ENCODE data around the gene TRIM43.

GRCh38 chr2:95552911-95553310 lies 38.9 kb upstream of the TRIM43 start:
- TF ChIP-seq CTCF (IDR thresholded peaks at IDR 0.05) (no peak), POLR2AphosphoS5 (IDR thresholded peaks at IDR 0.05; ENCODE audit: low read depth, low read length) (no peak), RFX5 (IDR thresholded peaks at IDR 0.05; ENCODE audit: low read length) (no peak), NFIC (IDR thresholded peaks at IDR 0.05; ENCODE audit: borderline replicate concordance) (no peak), EP300 (IDR thresholded peaks at IDR 0.05; ENCODE audit: borderline replicate concordance in 1 of 2, low read depth in 1 of 2, low read length in 1 of 2) (no peak), MAX (IDR thresholded peaks at IDR 0.05; ENCODE audit: low read depth) (no peak), RAD21 (IDR thresholded peaks at IDR 0.05; ENCODE audit: low read length) (no peak), TEAD4 (IDR thresholded peaks at IDR 0.05; ENCODE audit: borderline replicate concordance, insufficient read depth) (no peak)
- TF ChIP-seq, protein P1, sequence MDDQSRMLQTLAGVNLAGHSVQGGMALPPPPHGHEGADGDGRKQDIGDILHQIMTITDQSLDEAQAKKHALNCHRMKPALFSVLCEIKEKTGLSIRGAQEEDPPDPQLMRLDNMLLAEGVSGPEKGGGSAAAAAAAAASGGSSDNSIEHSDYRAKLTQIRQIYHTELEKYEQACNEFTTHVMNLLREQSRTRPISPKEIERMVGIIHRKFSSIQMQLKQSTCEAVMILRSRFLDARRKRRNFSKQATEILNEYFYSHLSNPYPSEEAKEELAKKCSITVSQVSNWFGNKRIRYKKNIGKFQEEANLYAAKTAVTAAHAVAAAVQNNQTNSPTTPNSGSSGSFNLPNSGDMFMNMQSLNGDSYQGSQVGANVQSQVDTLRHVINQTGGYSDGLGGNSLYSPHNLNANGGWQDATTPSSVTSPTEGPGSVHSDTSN (IDR thresholded peaks at IDR 0.05): no peak
